GM21381 (cell line): Measurements from ENCODE around the gene AKAP6.

Experiments used
- ATAC-seq: cut with Tn5 transposase; IDR thresholded peaks from one replicate; pipeline ENCODE4 v1.9.1; 2021; ENCODE audit warnings: mild to moderate bottlenecking, moderate library complexity; ENCODE audit not compliant: unreplicated experiment

Gene AKAP6

GRCh38 chr14:32404784-32405573 lies 75.9 kb downstream of the AKAP6 start:
- ATAC-seq, result no peak

- ATAC-seq, result no peak
These were observed 76.8 kb downstream of the AKAP6 start for GRCh38 chr14:32405856-32406255.

- no peak for ATAC-seq
These were observed 78.0 kb downstream of the AKAP6 start for GRCh38 chr14:32407130-32407529.

- no peak for ATAC-seq
These were observed 78.9 kb downstream of the AKAP6 start for GRCh38 chr14:32408018-32408417.

GRCh38 chr14:32412103-32412502 lies 83.0 kb downstream of the AKAP6 start:
- ATAC-seq, result no peak

- no peak for ATAC-seq
These were observed 83.4 kb downstream of the AKAP6 start for GRCh38 chr14:32412532-32412931.

GRCh38 chr14:32413967-32414640 lies 85.0 kb downstream of the AKAP6 start:
- ATAC-seq, result no peak

- no peak for ATAC-seq
These were observed 85.7 kb downstream of the AKAP6 start for GRCh38 chr14:32414808-32415255.

GRCh38 chr14:32417956-32418552 lies 89.0 kb downstream of the AKAP6 start:
- no peak for ATAC-seq

GRCh38 chr14:32419429-32419828 lies 90.3 kb downstream of the AKAP6 start:
- no peak for ATAC-seq

GRCh38 chr14:32421781-32422180 lies 92.7 kb downstream of the AKAP6 start:
- ATAC-seq, result no peak

- ATAC-seq, result no peak
These were observed 93.3 kb downstream of the AKAP6 start for GRCh38 chr14:32422440-32422839.

- no peak for ATAC-seq
These were observed 96.9 kb downstream of the AKAP6 start for GRCh38 chr14:32426028-32426427.

GRCh38 chr14:32426586-32427388 lies 97.7 kb downstream of the AKAP6 start:
- no peak for ATAC-seq

GRCh38 chr14:32427726-32428528 lies 98.8 kb downstream of the AKAP6 start:
- no peak for ATAC-seq

- no peak for ATAC-seq
These were observed 99.8 kb downstream of the AKAP6 start for GRCh38 chr14:32428875-32429274.

- ATAC-seq, result no peak
These were observed 101.2 kb downstream of the AKAP6 start for GRCh38 chr14:32430326-32430725.

- no peak for ATAC-seq
These were observed 103.9 kb downstream of the AKAP6 start for GRCh38 chr14:32432813-32433538.

GRCh38 chr14:32434180-32434579 lies 105.1 kb downstream of the AKAP6 start:
- no peak for ATAC-seq

GRCh38 chr14:32434880-32435279 lies 105.8 kb downstream of the AKAP6 start:
- ATAC-seq, result no peak
